Endothelial cell of umbilical vein (primary cell): ENCODE data around the gene ZNF100. TPM values are rescaled to one million over a fixed set of nuclear protein-coding genes. Genes with fewer than 3 reads are reported as not detected.

ENCODE experiments used
- BruUV-seq: library from RNA; stranded (reverse); fragments of 400-500 nt; replicated peaks from 2 replicates; lab custom pipeline; 2021; lab: Mats Ljungman, UMichigan
- CTCF ChIA-PET: fragments of 300-600, 350-600 bp; sonication (Branson Sonifier 250); formaldehyde crosslinking; loops from one replicate; lab custom pipeline; 2021; ENCODE audit warnings: antibody characterized with exemption, inconsistent platforms; lab: Charles Lee
- POLR2A ChIA-PET: fragments of 300-600, 350-600 bp; sonication (Branson Sonifier 250); formaldehyde crosslinking; loops from one replicate; lab custom pipeline; 2021; ENCODE audit warnings: antibody characterized with exemption, inconsistent platforms; lab: Charles Lee
- DNase-seq: peaks from one replicate; pipeline ENCODE4 v3.0.0-alpha.2; 2011; ENCODE audit warnings: low read depth, low spot score
- FAIRE-seq: peaks from 2 replicates; lab custom pipeline; 2011; peaks lifted over from hg19 to GRCh38; lab: Jason Lieb, UNC
- H2AFZ ChIP-seq: 2 replicates; pipeline ENCODE4 v1.6.0; 2012; ENCODE audit warnings: low read depth, low read length, control low read depth, inconsistent platforms
- H3K27ac ChIP-seq: 2 replicates; pipeline ENCODE4 v1.5.1; 2011; ENCODE audit warnings: low read depth, mild to moderate bottlenecking, control low read depth, low read length, moderate library complexity; ENCODE audit not compliant: insufficient read depth
- H3K27me3 ChIP-seq, 2 experiments: 2 replicates each; pipeline versions ENCODE4 v1.6.0 to v1.6.1; 2011; ENCODE audit warnings: low read length in 2 of 2, mixed read lengths in 1 of 2; ENCODE audit not compliant: control insufficient read depth in 2 of 2, insufficient read depth in 2 of 2
- H3K36me3 ChIP-seq, 2 experiments: 2 replicates in 1 of 2; 3 replicates in 1 of 2; pipeline ENCODE4 v1.5.1; 2011; ENCODE audit warnings: low read length in 2 of 2, mild to moderate bottlenecking in 1 of 2, moderate library complexity in 1 of 2; ENCODE audit not compliant: control insufficient read depth in 2 of 2, insufficient read depth in 2 of 2; ENCODE audit errors: extremely low read depth in 1 of 2
- H3K4me1 ChIP-seq: 3 replicates; pipeline ENCODE4 v1.5.1; 2011; ENCODE audit warnings: mild to moderate bottlenecking, low read length; ENCODE audit not compliant: control insufficient read depth, insufficient read depth; ENCODE audit errors: extremely low read depth
- H3K4me2 ChIP-seq: 2 replicates; pipeline ENCODE4 v1.6.1; 2011; ENCODE audit warnings: low read length, control low read depth, mixed read lengths; ENCODE audit not compliant: insufficient read depth
- H3K4me3 ChIP-seq, 3 experiments: fragments of 200-600 bp in 1 of 3; sonication (generic), shearing (Covaris generic) in 1 of 3; replicated peaks in 1 of 3; 2 replicates each; pipeline ENCODE4 v1.5.1; 2011 to 2016; ENCODE audit warnings: control low read depth in 3 of 3, low read length in 3 of 3, mild to moderate bottlenecking in 2 of 3, inconsistent platforms in 1 of 3, low read depth in 1 of 3, moderate library complexity in 1 of 3; ENCODE audit not compliant: insufficient read depth in 1 of 3
- H3K79me2 ChIP-seq: 2 replicates; pipeline ENCODE4 v1.6.0; 2012; ENCODE audit warnings: low read length, inconsistent platforms; ENCODE audit not compliant: control insufficient read depth, insufficient read depth
- H3K9ac ChIP-seq: replicated peaks from 2 replicates; pipeline ENCODE3; 2011; ENCODE audit warnings: low read length, control low read depth; ENCODE audit not compliant: insufficient read depth; ENCODE audit errors: extremely low read depth
- H3K9me1 ChIP-seq: replicated peaks from 3 replicates; pipeline ENCODE4 v1.6.0; 2011; ENCODE audit warnings: mild to moderate bottlenecking, low read length; ENCODE audit not compliant: control insufficient read depth, insufficient read depth; ENCODE audit errors: extremely low read depth
- H3K9me3 ChIP-seq: replicated peaks from 2 replicates; pipeline ENCODE4 v1.5.1; 2012; ENCODE audit warnings: low read length, inconsistent platforms; ENCODE audit not compliant: control insufficient read depth, insufficient read depth
- H4K20me1 ChIP-seq: replicated peaks from 2 replicates; pipeline ENCODE3; 2011; ENCODE audit warnings: mild to moderate bottlenecking, low read length; ENCODE audit not compliant: control insufficient read depth, insufficient read depth; ENCODE audit errors: extremely low read depth
- EZH2 ChIP-seq: IDR thresholded peaks from 2 replicates; pipeline ENCODE4 v1.6.1; 2012; ENCODE audit warnings: borderline replicate concordance, low read depth, mild to moderate bottlenecking, moderate library complexity, low read length, inconsistent platforms; ENCODE audit not compliant: severe bottlenecking
- FOS ChIP-seq: IDR thresholded peaks from 2 replicates; pipeline ENCODE4 v1.6.1; 2011; ENCODE audit warnings: mild to moderate bottlenecking, low read length, moderate library complexity, borderline replicate concordance; ENCODE audit not compliant: insufficient read depth
- GATA2 ChIP-seq: IDR thresholded peaks from 2 replicates; pipeline ENCODE4 v1.7.0; 2011; ENCODE audit warnings: low read depth, mild to moderate bottlenecking, moderate library complexity, mixed read lengths, low read length; ENCODE audit not compliant: insufficient read length, insufficient read depth
- JUN ChIP-seq: IDR thresholded peaks from 2 replicates; pipeline ENCODE4 v1.6.1; 2011; ENCODE audit warnings: borderline replicate concordance, low read depth; ENCODE audit not compliant: insufficient read length, insufficient read depth
- MYC ChIP-seq: IDR thresholded peaks from one replicate; pipeline ENCODE4 v1.6.1; 2011; ENCODE audit warnings: mild to moderate bottlenecking, low read depth, low read length
- POLR2A ChIP-seq: IDR thresholded peaks from 2 replicates; pipeline ENCODE4 v1.6.1; 2012; ENCODE audit warnings: low read depth, mild to moderate bottlenecking, control low read depth, low read length
- POLR2AphosphoS5 ChIP-seq: IDR thresholded peaks from 2 replicates; pipeline ENCODE4 v1.6.1; 2012; ENCODE audit warnings: low read depth, mild to moderate bottlenecking, control low read depth, low read length, moderate library complexity; ENCODE audit not compliant: insufficient read depth
- dilution Hi-C: fragments of 300-500 bp; cut with MboI; formaldehyde crosslinking; loops from one replicate; pipeline ENCODE4 v1.15.0; 2019; ENCODE audit warnings: low sequenced_read_pairs; ENCODE audit not compliant: extremely low pct_ligation_motif_present
- intact Hi-C: fragments of 100-400 bp; cut with micrococcal nuclease; formaldehyde crosslinking; loops from one replicate; pipeline ENCODE4 v1.10.0; 2022
- polyA plus RNA-seq, 4 experiments: library from polyadenylated mRNA; depleted of rRNA in 3 of 4; stranded (reverse) in 3 of 4; unstranded in 1 of 4; fragments of >200 nt; gene quantifications; 2 replicates each; pipeline versions ENCODE4 v1.2.1 to v1.2.3, GENCODE V29; 2011 to 2012; ENCODE audit warnings: missing spikeins in 1 of 4
- total RNA-seq: library from RNA; stranded (reverse); gene quantifications from 2 replicates; pipeline ENCODE4 v1.2.3, GENCODE V29; 2021
- TF ChIP-seq, protein P1 (sequence below), 2 donors: IDR thresholded peaks; 1 replicate in 1 of 2; 2 replicates in 1 of 2; pipeline ENCODE4 v1.5.1; 2011; ENCODE audit warnings: low read length in 2 of 2, mild to moderate bottlenecking in 2 of 2, moderate library complexity in 2 of 2, control low read depth in 1 of 2, inconsistent platforms in 1 of 2, low read depth in 1 of 2; ENCODE audit not compliant: insufficient read depth in 1 of 2; ENCODE audit errors: extremely low read depth in 1 of 2
- TF ChIP-seq, protein P2 (sequence below): IDR thresholded peaks from 2 replicates; pipeline ENCODE4 v1.6.1; 2011; ENCODE audit not compliant: insufficient read depth, insufficient read length

Gene ZNF100
- total and polyA plus RNA-seq, 2 donors (not counting 3 experiments of a cell fraction or from before 2014, with no cell fraction given) = 1.8 to 12.7 TPM

DNA sequence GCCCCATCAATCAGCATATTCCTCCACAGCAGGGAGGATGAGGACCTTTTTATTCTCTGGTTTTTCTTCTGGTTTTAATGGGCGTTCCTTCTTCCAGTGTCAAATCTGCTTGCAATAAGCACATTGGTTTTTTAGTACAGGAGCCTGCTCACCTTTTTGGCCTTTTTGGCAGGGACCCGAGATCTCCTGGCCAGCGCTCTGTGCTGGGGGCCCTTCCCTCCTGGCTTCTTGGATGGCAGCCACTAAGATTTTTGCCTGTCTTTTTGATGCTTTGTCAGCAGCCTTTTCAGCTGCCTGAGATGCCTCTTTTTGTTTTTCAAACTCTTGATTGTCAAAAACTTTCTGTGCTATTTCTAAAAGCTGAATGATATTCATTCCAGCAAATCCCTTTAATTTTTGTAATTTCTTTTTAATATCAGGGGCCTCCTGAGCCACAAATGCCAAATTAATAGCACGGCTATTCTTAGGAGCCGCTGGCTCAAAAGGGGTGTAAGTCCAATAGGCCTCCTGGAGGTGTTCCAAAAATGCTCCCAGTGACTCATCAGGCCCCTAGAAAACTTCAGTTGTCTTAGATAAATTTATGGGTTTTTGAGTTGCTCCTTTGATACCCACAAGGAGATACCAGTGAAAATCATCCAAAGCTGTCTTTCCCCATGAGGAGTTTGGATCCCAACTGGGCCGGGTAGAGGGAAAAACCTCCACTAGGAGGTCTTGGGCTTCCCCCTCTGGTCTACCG lies 73.0 kb downstream of the ZNF100 start:
- H3K4me2 ChIP-seq = no peak overlapping the region
- no peak for FAIRE-seq
- BruUV-seq = no TSS peak
- dilution Hi-C loops = no loop called here
- ChIA-PET POLR2A (no interaction called here), CTCF (no interaction called here)
- peaks cover 2% of the 10 kb centered on the region for H3K9me3 ChIP-seq
- no peak overlapping the region for H3K9ac ChIP-seq
- H3K27ac ChIP-seq = no peak overlapping the region
- H3K4me1 ChIP-seq = no peaks in the 10 kb centered on the region
- H3K27me3 ChIP-seq = no peaks in the 10 kb centered on the region
- TF ChIP-seq, protein P1, sequence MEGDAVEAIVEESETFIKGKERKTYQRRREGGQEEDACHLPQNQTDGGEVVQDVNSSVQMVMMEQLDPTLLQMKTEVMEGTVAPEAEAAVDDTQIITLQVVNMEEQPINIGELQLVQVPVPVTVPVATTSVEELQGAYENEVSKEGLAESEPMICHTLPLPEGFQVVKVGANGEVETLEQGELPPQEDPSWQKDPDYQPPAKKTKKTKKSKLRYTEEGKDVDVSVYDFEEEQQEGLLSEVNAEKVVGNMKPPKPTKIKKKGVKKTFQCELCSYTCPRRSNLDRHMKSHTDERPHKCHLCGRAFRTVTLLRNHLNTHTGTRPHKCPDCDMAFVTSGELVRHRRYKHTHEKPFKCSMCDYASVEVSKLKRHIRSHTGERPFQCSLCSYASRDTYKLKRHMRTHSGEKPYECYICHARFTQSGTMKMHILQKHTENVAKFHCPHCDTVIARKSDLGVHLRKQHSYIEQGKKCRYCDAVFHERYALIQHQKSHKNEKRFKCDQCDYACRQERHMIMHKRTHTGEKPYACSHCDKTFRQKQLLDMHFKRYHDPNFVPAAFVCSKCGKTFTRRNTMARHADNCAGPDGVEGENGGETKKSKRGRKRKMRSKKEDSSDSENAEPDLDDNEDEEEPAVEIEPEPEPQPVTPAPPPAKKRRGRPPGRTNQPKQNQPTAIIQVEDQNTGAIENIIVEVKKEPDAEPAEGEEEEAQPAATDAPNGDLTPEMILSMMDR (IDR thresholded peaks at IDR 0.05; ENCODE audit: extremely low read depth in 1 of 2, insufficient read depth in 1 of 2, low read depth in 1 of 2, low read length in 2 of 2) = no peak
- no peak for TF ChIP-seq POLR2AphosphoS5
- no peak for TF ChIP-seq POLR2A
- no peak for TF ChIP-seq EZH2
- no peak for TF ChIP-seq JUN
- TF ChIP-seq FOS = no peak
- no peak for TF ChIP-seq GATA2
- TF ChIP-seq MYC = no peak
- TF ChIP-seq, protein P2, sequence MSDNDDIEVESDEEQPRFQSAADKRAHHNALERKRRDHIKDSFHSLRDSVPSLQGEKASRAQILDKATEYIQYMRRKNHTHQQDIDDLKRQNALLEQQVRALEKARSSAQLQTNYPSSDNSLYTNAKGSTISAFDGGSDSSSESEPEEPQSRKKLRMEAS = no peak
- no peaks in the 10 kb centered on the region for H3K79me2 ChIP-seq
- no peaks in the 10 kb centered on the region for H3K36me3 ChIP-seq
- no peaks in the 10 kb centered on the region for H4K20me1 ChIP-seq
- intact Hi-C loops = no loop called here
- H2AFZ ChIP-seq = no peak overlapping the region
- DNase-seq = no peak
- H3K4me3 ChIP-seq = no peak overlapping the region
- H3K9me1 ChIP-seq = no peaks in the 10 kb centered on the region
